ENCODE data around the gene MAT2B.

Gene MAT2B

GRCh38 chr5:163563112-163563511 lies 57.7 kb downstream of the MAT2B start:
- no peak for DNase-seq

GRCh38 chr5:163563880-163564279 lies 58.5 kb downstream of the MAT2B start:
- no peak for DNase-seq

DNA sequence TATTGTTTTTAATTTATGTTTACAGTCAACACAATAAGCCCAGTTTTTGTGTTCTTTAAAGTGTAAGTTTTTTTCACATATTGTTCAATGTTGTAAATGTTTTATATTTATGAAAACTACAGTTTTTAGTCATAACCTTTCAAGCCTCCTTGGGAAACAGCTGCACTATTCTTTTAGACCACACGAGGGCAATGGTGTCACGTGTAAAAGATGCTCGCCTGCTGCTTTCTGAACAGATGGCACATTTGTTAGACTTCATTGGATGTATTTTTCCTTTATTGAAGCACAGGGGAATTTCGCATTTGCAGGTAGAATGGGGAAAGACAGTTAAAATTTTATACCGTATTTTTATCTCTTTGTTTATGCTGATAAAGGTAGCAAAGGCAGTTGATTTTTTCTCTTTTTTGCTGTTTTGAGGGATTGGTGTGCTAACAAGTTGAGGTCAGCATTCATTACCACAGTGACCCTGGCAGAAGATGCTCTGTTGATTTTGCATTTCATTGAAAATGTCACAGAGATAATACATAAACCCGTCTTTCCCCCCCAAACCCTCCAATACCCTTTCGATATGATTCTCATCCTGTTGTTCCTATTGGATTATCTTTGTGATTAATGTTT lies 59.0 kb downstream of the MAT2B start:
- peak; percentile 25 to 37 for DNase-seq

GRCh38 chr5:163565492-163565891 lies 60.1 kb downstream of the MAT2B start:
- no peak for DNase-seq

DNA sequence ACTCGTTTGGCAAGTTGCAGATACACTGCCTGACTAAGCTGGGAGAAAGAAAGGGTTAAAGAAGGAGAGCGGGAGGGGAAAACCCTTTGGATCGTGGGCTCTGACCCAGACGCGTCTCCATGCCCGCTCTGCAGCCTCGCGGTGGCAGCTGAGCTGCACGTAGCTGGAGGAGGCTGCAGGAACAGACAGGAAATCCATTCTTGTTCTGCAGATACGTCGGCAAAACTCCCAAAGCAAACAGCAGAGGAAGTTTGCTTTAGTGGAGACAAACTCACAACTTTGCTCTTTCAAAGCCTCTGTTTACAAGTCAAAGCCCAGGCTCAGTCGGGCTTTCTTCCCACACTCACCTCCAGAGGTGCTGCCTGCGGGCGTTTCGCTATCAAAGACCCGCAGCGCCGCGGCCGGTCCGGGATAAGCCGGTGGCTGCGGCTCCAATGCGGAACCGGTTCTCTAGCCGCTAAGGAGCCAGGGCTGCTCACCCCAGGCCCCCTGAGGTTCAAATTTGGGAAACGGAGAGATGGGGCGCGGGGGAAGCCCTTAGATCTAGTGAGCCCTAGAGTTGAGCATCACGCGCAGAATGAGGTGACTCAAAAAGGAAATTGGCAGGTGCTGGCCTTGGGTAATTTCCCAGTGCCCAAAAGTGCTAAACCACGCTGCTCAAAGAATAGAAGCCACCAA lies 60.7 kb downstream of the MAT2B start:
- DNase-seq: peak in 1 of 2 experiments; percentile 14

DNA sequence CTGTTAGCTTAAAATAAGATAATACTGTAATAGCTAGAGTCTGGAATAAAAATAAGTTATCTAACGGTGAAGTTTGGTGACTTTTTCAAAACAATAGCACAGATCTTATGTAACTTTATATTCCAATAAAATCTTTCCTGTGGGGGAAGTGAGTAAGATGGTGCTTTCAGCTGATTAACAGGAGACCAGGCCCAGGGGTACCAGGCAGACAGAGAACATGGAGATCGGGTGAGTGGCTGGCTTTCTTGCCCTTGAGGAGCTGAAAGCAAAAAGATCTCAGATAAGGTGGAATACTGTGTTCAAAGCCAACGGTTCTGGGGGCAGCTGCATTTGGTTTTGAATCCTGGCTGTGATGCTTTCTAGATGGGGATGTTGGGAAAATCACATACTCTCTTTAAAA lies 61.3 kb downstream of the MAT2B start:
- DNase-seq: no peak

DNA sequence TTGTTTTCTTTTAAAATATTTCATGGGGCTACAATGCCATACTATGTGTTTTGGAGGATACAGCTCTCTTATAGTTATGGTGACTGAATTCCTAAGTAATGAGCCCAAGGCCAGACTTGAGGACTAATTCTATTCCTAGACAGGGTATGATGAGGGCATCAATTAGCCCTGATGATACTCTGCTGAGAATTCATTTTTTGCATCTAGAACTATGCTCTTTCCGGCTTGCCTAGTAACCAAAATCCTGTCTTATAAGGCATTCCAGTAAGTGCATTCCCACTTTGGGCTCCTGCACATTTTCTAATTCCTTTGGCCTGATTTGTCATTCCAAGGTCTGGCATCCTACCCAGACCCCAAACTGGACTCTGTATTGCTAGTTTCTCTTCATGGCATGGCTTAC lies 62.4 kb downstream of the MAT2B start:
- no peak for DNase-seq

Data from SHP77 (cell line).